ENCODE measurements around the gene EMID1.

EMID1 gene

DNA sequence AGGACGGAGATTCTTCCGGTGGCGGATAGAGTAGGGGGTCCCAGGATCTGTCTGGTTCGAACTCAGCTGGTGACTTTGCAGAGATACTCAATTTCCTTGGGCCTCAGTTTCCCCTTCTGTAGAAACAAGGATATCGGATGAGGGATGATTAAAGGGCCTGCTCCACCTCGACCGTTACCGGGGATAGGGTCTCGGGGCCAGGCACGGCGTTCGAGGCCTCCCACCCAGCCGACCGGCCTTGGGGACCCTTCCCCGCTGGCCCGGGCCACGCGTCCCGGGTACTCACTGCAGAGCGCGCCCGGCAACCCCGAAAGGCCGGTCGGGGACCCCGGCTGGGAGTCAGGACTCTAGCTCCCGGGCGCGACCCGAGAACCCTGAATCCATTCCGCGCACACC, 61.8 kb downstream of the EMID1 start:
- TF ChIP-seq, protein P1, sequence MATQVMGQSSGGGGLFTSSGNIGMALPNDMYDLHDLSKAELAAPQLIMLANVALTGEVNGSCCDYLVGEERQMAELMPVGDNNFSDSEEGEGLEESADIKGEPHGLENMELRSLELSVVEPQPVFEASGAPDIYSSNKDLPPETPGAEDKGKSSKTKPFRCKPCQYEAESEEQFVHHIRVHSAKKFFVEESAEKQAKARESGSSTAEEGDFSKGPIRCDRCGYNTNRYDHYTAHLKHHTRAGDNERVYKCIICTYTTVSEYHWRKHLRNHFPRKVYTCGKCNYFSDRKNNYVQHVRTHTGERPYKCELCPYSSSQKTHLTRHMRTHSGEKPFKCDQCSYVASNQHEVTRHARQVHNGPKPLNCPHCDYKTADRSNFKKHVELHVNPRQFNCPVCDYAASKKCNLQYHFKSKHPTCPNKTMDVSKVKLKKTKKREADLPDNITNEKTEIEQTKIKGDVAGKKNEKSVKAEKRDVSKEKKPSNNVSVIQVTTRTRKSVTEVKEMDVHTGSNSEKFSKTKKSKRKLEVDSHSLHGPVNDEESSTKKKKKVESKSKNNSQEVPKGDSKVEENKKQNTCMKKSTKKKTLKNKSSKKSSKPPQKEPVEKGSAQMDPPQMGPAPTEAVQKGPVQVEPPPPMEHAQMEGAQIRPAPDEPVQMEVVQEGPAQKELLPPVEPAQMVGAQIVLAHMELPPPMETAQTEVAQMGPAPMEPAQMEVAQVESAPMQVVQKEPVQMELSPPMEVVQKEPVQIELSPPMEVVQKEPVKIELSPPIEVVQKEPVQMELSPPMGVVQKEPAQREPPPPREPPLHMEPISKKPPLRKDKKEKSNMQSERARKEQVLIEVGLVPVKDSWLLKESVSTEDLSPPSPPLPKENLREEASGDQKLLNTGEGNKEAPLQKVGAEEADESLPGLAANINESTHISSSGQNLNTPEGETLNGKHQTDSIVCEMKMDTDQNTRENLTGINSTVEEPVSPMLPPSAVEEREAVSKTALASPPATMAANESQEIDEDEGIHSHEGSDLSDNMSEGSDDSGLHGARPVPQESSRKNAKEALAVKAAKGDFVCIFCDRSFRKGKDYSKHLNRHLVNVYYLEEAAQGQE (IDR thresholded peaks at IDR 0.05; ENCODE audit: insufficient read depth in 1 of 2, low read depth in 2 of 2, low read length in 2 of 2) = no peak
- TF ChIP-seq POLR2AphosphoS5 (IDR thresholded peaks at IDR 0.05; ENCODE audit: low read depth, low read length) (no peak), TAF1 (IDR thresholded peaks at IDR 0.05; ENCODE audit: borderline replicate concordance, insufficient read depth, low read length) (no peak), SIN3A (IDR thresholded peaks at IDR 0.05; ENCODE audit: borderline replicate concordance, insufficient read depth, low read length) (no peak), FOXP2 (optimal IDR thresholded peaks at IDR 0.05; ENCODE audit: borderline replicate concordance, extremely low read depth, extremely low read length, insufficient read depth) (no peak)

DNA sequence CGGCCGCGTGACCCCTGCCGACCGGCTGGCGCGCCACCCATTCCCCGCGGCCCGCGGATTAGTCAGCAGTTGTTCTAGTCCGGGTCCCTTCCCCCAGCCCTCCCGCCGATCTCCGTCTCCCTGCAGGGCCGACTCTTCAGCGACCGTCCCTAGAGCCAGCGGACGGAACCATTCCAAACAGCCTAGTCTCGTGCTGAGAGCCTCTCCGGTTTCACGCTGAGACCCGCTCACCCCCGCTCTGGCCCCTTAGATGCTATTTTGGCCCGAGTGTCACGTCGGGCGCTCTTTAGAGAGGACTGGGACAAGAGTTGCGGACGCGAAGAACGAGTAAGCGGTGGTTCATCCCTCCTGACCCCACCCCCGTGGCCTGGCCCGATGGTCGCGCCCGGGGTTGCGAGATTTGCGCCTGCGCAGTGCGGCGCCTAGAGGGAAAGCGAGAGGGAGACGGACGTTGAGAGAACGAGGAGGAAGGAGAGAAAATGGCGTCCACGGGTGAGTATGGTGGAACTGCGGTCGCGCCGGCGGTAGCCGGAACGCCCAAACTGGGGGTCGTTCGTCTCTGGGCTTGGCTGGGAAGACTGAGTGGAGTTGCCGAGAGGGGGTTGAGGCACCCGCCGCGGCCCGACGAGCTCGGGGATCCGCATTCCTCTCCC, 62.3 kb downstream of the EMID1 start, which contains the start of the genes EWSR1 and RHBDD3:
Gene EWSR1 (plus strand): TSS at position 411 of the 653 bp plus-strand sequence. CDS start 69 bp downstream, at position 480.
Gene RHBDD3 (minus strand): TSS at position 124 of the 653 bp plus-strand sequence. CDS start 2,355 bp downstream, outside the sequence.
- TF ChIP-seq, protein P1 (IDR thresholded peaks at IDR 0.05; ENCODE audit: insufficient read depth in 1 of 2, low read depth in 2 of 2, low read length in 2 of 2) = peak in 1 of 2 experiments; percentile 40; a peak in 1 of 4 replicates
- TF ChIP-seq FOXP2 (optimal IDR thresholded peaks at IDR 0.05; ENCODE audit: borderline replicate concordance, extremely low read depth, extremely low read length, insufficient read depth) (peak; percentile 70), POLR2AphosphoS5 (IDR thresholded peaks at IDR 0.05; ENCODE audit: low read depth, low read length) (peak; percentile 62), TAF1 (IDR thresholded peaks at IDR 0.05; ENCODE audit: borderline replicate concordance, insufficient read depth, low read length) (peak; percentile 86; the same call in 1 of the 2 replicates), SIN3A (IDR thresholded peaks at IDR 0.05; ENCODE audit: borderline replicate concordance, insufficient read depth, low read length) (0 out of 2 replicates have a peak, but pooled peaks have one; percentile 52)

GRCh38 chr22:29268511-29269229, 63.0 kb downstream of the EMID1 start:
- TF ChIP-seq TAF1 (IDR thresholded peaks at IDR 0.05; ENCODE audit: borderline replicate concordance, insufficient read depth, low read length) = no peak
- no peak; the same call in 1 of the 2 replicates for TF ChIP-seq POLR2AphosphoS5 (IDR thresholded peaks at IDR 0.05; ENCODE audit: low read depth, low read length)
- TF ChIP-seq, protein P1 (IDR thresholded peaks at IDR 0.05; ENCODE audit: insufficient read depth in 1 of 2, low read depth in 2 of 2, low read length in 2 of 2) = peak in 1 of 2 experiments; percentile 4; a peak in 1 of 4 replicates
- TF ChIP-seq FOXP2 (optimal IDR thresholded peaks at IDR 0.05; ENCODE audit: borderline replicate concordance, extremely low read depth, extremely low read length, insufficient read depth) = no peak
- 0 out of 2 replicates have a peak, but pooled peaks have one; percentile 8 for TF ChIP-seq SIN3A (IDR thresholded peaks at IDR 0.05; ENCODE audit: borderline replicate concordance, insufficient read depth, low read length)

- TF ChIP-seq POLR2AphosphoS5 (IDR thresholded peaks at IDR 0.05; ENCODE audit: low read depth, low read length) = no peak
- TF ChIP-seq, protein P1 (IDR thresholded peaks at IDR 0.05; ENCODE audit: insufficient read depth in 1 of 2, low read depth in 2 of 2, low read length in 2 of 2) = no peak
- TF ChIP-seq SIN3A (IDR thresholded peaks at IDR 0.05; ENCODE audit: borderline replicate concordance, insufficient read depth, low read length) = no peak
- no peak for TF ChIP-seq FOXP2 (optimal IDR thresholded peaks at IDR 0.05; ENCODE audit: borderline replicate concordance, extremely low read depth, extremely low read length, insufficient read depth)
- TF ChIP-seq TAF1 (IDR thresholded peaks at IDR 0.05; ENCODE audit: borderline replicate concordance, insufficient read depth, low read length) = no peak
Observed at GRCh38 chr22:29269230-29269604, 63.5 kb downstream of the EMID1 start.
